KOPT-K1 (cell line): ENCODE measurements around the gene UNC5C.

ENCODE experiments used
- H3K27ac ChIP-seq: fragments of 200-600 bp; sonication (generic); 2 replicates; pipeline ENCODE4 v1.5.1; 2016; ENCODE audit warnings: antibody characterized with exemption, mild to moderate bottlenecking, low read depth, low read length; ENCODE audit not compliant: poor library complexity, severe bottlenecking
- H3K36me3 ChIP-seq: fragments of 200-600 bp; sonication (generic); 2 replicates; pipeline ENCODE4 v1.5.1; 2017; ENCODE audit warnings: antibody characterized with exemption, mild to moderate bottlenecking, low read length, moderate library complexity; ENCODE audit not compliant: insufficient read depth
- H3K9me3 ChIP-seq: fragments of 200-600 bp; sonication (generic); 2 replicates; pipeline ENCODE4 v1.5.1; 2017; ENCODE audit warnings: antibody characterized with exemption, low read length, mild to moderate bottlenecking; ENCODE audit not compliant: insufficient read depth, poor library complexity, severe bottlenecking

Gene UNC5C

GRCh38 chr4:95387719-95388118 lies 161.1 kb downstream of the UNC5C start:
- no peaks in the 10 kb centered on the region for H3K9me3 ChIP-seq
- H3K27ac ChIP-seq = no peak overlapping the region
- H3K36me3 ChIP-seq = no peaks in the 10 kb centered on the region

- no peaks in the 10 kb centered on the region for H3K9me3 ChIP-seq
- H3K36me3 ChIP-seq = no peaks in the 10 kb centered on the region
- H3K27ac ChIP-seq = no peak overlapping the region
Measured at GRCh38 chr4:95386410-95386809, 162.4 kb downstream of the UNC5C start.

- Histone ChIP-seq H3K27ac (no peak overlapping the region), H3K9me3 (no peaks in the 10 kb centered on the region), H3K36me3 (no peaks in the 10 kb centered on the region)
Measured at GRCh38 chr4:95381843-95382580, 166.8 kb downstream of the UNC5C start.

- Histone ChIP-seq H3K36me3 (no peaks in the 10 kb centered on the region), H3K9me3 (no peaks in the 10 kb centered on the region), H3K27ac (no peak overlapping the region)
Measured at GRCh38 chr4:95379633-95380032, 169.1 kb downstream of the UNC5C start.

GRCh38 chr4:95377366-95377900 lies 171.3 kb downstream of the UNC5C start:
- no peak overlapping the region for H3K27ac ChIP-seq
- no peaks in the 10 kb centered on the region for H3K36me3 ChIP-seq
- H3K9me3 ChIP-seq = no peaks in the 10 kb centered on the region

- no peaks in the 10 kb centered on the region for H3K9me3 ChIP-seq
- H3K27ac ChIP-seq = no peak overlapping the region
- no peaks in the 10 kb centered on the region for H3K36me3 ChIP-seq
Measured at GRCh38 chr4:95371476-95372224, 177.1 kb downstream of the UNC5C start.

- no peak overlapping the region for H3K27ac ChIP-seq
- no peaks in the 10 kb centered on the region for H3K36me3 ChIP-seq
- H3K9me3 ChIP-seq = no peaks in the 10 kb centered on the region
Measured at GRCh38 chr4:95367824-95368223, 180.9 kb downstream of the UNC5C start.

GRCh38 chr4:95363966-95364365 lies 184.8 kb downstream of the UNC5C start:
- no peak overlapping the region for H3K27ac ChIP-seq
- no peaks in the 10 kb centered on the region for H3K9me3 ChIP-seq
- H3K36me3 ChIP-seq = no peaks in the 10 kb centered on the region

GRCh38 chr4:95363559-95363925 lies 185.2 kb downstream of the UNC5C start:
- no peaks in the 10 kb centered on the region for H3K9me3 ChIP-seq
- no peak overlapping the region for H3K27ac ChIP-seq
- H3K36me3 ChIP-seq = no peaks in the 10 kb centered on the region

GRCh38 chr4:95362906-95363558 lies 185.7 kb downstream of the UNC5C start:
- H3K36me3 ChIP-seq = no peaks in the 10 kb centered on the region
- no peak overlapping the region for H3K27ac ChIP-seq
- H3K9me3 ChIP-seq = no peaks in the 10 kb centered on the region

- H3K27ac ChIP-seq = no peak overlapping the region
- H3K9me3 ChIP-seq = no peaks in the 10 kb centered on the region
- no peaks in the 10 kb centered on the region for H3K36me3 ChIP-seq
Measured at GRCh38 chr4:95362066-95362465, 186.7 kb downstream of the UNC5C start.

- Histone ChIP-seq H3K27ac (no peak overlapping the region), H3K9me3 (no peaks in the 10 kb centered on the region), H3K36me3 (no peaks in the 10 kb centered on the region)
Measured at GRCh38 chr4:95361696-95361965, 187.1 kb downstream of the UNC5C start.

- no peaks in the 10 kb centered on the region for H3K36me3 ChIP-seq
- no peak overlapping the region for H3K27ac ChIP-seq
- H3K9me3 ChIP-seq = no peaks in the 10 kb centered on the region
Measured at GRCh38 chr4:95360906-95361695, 187.7 kb downstream of the UNC5C start.

GRCh38 chr4:95360256-95360903 lies 188.4 kb downstream of the UNC5C start:
- Histone ChIP-seq H3K27ac (no peak overlapping the region), H3K9me3 (no peaks in the 10 kb centered on the region), H3K36me3 (no peaks in the 10 kb centered on the region)
